NCI-H510A treated with DMSO at 0.1 percent for 48 hours (cell line): ENCODE data around the gene CSAD.
A peak's percentile ranks its signal among the peaks of the same experiment; 100 is the strongest.

Source experiments
- DNase-seq: peaks from one replicate; lab custom pipeline; 2025; lab: John Stamatoyannopoulos, UW

CSAD gene

DNA sequence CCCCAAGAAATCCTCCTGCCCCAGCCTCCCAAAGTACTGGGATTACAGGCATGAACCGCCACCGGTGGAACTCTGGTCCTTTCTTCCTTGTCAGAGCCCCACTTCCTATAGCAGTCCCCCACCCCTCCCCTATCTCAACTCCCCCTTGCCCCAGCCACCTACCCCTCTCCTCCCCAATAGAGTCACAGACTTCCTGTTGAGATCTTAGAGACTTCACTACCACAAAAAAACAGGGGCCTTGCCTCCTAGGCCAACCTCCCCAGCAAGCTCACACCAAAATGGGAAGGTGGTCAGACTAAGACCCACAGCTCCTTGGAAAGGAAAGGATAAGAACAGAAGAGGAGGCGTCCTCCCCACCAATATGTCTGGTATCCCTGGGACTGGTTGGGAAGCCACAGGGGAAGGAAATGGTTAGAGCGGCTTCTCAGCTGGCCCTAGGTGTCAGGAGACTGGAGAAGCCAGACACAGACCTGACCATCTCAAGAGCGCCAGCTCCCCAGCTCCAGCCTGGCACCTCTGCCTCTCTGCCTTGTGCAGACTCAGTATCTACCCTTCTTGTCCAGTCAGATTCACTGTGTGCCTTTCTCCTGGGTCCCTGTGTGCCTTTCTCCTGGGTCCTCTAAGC, 17.9 kb upstream of the CSAD start:
- DNase-seq, result no peak

DNA sequence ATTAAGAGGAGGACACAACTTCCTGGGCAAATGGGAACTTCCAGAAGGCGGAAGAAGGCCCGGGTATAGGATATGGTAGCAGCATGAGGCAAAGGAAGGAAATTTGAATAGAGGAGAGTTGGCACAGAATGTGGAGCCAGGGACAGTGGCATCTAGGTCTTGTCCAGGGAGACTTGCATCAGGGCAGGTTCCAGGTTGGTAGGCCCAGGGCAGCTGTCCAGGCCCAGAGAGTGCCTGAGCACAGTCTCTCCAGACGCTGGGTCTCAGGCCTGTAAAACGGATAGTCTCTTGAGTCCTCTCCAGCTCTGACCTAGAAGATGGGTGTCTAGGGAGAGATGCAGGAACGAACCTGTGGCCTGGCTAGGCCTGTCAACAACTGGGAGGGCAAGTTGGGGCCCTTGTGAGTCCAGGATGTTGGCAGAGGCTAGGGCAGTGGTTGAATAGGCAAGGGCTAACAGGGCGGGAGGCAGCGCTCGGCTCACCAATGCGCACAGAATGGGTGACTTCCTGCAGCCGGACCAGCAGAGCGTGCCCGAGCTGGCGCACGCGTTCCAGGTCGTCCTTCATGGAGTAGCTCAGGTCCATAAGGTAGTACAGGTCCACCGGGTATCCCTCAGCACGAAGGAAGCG, 16.4 kb upstream of the CSAD start:
- no peak for DNase-seq

GRCh38 chr12:53196486-53196885, 15.8 kb upstream of the CSAD start:
- no peak for DNase-seq

DNA sequence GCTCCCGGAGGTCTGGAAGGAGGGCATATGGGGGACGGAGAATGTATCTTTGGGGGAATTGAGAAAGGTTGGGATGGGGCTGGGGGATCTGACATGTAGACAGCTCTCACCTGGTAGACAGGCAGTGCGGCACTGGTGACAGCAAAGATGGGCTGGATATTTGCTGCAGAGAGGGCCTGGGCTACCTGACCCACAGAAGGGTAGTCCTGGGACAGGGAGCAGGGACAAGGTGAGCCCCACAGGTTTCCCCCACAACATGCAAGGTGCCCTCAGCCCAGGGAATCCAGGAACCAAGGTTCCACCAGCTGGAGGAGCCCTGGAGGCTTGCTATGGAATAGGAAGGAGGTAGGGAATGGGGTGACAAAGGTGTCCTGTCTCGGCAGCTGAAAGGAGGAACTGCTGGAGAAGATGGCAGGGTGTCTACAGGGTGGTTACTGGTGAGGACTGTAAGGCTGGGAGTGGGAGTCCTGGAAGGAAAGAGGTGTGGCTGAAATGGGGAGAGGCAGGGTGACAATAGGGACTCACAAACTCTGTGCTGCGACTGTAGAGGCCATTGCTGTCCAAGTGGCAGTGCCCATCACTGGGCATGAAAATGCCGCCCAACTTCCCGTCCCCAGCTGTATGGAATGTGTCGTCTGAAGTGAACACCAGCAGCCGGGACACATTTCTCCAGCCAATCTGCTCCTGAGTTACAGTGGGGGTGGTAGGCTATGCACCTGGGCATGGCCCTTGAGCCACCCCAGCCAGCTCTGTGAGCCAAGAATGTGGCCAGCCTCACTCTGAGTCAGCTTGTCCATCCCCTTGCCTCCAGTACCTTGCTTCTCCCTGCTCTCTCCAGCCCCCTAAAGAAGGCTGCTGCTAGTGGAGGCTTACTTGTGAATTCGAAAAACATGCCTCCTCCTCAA, 15.0 kb upstream of the CSAD start:
- no peak for DNase-seq

DNA sequence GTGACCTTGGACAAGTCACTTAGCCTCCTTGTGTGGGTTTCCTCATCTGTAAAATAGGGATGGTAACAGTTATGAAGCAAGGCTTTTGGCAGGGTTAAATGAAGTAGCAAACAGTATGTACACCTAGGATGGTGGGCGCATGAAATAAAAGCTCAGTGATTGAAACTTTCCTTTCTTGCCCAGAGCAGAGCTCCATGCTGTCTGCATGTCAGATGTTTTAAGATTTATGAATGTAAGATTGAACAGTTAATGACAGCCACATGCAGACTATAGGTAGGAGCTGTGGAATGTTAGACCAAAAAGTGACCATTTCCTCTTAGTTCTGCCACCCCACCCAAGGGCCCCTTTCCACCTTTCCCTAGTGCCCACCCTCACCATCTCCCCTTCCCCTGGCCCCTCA, 14.2 kb upstream of the CSAD start:
- no peak for DNase-seq

DNA sequence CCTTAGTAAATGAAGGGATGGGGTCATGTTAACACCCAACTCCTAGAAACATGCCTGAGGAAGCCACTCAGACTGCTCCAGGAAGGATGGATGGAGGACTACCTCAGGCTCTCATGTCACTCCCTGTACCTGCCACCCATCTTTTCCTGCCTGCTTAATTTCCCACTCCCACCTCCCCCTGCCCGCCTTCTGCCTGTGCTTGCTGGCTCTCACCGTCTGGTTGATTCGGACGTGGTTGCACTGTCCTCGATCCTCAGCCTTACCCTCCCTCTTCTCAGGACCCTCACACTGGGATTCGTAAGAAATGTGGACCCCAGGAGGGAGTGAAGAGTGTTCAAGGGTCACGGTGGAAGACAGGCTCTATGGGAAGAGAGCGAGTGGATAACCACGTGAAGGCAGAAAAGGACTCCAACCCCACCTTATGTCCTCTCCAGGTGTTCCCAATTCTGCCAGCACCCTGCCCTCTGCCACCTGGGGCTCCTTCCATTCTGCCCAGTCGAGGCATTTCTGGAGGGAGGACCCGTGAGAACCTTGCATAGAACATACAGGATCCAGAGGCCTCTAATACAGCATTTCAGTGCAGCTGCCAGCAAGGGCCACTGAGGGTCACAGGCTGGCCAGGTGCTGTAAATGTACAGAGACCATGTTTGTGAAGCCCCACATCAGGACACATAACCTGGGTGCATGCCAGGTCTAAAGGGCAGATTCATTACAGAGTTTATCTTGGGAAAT, 13.4 kb upstream of the CSAD start:
- no peak for DNase-seq

DNA sequence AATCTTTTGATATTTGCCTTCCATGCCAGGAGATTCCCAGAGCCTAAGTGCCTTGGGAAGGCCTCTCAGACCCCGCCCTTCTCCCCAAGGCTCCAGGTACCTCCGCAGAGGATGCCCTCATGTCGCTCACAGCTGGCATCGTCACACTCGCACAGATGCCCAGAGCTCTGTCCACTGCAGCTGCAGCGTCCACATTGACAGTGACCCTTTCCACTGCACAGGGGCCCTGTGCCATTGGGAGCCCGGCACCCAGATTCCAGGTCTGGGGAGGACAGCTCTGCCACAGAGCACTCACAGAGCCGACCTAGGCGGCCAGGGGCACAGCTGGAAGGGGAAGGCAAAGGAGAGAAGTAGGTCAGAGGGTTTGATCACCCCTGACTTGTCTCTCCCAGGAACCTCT, 12.3 kb upstream of the CSAD start:
- no peak for DNase-seq

DNA sequence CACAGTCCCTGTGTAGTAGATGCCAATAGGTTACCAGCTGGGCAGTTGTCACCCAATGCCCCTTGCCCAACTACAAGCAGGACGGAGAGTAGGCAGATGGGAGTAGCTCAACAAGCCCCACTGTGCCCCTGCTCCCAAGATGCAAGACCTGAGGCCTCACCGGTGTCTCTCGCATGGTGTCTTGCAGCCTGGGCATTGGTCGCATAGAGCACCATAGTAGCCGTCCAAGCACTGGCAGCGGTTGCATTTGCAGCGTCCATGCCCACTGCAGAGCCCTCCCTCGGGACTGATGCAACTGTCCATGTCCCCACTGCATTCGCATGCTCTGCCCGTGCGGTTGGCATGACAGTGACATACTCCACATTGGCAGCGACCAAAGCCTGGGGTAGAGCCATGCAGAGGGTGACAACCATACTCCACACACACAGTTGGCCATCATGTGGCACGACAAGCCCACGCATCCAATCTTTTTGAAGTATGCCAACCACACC, 11.9 kb upstream of the CSAD start:
- DNase-seq, result no peak

DNA sequence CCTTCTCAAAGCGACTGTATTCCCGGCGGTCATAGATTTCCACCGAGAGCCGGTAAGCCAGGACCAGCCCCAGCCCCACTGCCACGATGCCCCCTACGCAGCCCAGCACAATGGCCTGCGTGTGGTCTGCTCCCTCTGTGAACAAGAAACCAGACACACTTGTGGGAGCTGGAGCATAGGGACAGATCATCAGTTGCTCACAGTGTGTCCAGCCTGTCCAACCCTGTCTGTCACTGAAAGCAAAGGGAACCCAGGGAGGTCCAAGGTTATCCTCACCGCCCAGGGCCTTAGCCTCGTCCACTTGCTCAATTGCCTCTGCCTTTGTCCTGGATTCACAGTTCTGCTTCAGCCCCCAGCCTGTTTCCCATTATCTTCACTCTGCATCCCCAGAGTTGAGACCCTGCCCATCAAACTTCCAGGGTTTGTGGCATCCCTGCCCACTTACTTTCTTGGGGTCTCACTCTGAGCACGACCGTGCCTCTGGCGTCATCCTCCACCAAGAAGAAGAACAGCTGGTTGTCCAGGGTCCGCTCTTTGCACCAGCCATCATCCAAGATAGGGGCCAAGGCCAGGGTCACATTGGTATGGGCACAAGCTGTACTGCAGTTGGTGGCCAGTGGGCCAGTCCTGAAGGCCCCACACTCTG, 11.3 kb upstream of the CSAD start:
- no peak for DNase-seq

GRCh38 chr12:53191096-53191884, 10.6 kb upstream of the CSAD start:
- no peak for DNase-seq

- peak; percentile 55 for DNase-seq
These were observed 9.5 kb upstream of the CSAD start for GRCh38 chr12:53190108-53190729.

DNA sequence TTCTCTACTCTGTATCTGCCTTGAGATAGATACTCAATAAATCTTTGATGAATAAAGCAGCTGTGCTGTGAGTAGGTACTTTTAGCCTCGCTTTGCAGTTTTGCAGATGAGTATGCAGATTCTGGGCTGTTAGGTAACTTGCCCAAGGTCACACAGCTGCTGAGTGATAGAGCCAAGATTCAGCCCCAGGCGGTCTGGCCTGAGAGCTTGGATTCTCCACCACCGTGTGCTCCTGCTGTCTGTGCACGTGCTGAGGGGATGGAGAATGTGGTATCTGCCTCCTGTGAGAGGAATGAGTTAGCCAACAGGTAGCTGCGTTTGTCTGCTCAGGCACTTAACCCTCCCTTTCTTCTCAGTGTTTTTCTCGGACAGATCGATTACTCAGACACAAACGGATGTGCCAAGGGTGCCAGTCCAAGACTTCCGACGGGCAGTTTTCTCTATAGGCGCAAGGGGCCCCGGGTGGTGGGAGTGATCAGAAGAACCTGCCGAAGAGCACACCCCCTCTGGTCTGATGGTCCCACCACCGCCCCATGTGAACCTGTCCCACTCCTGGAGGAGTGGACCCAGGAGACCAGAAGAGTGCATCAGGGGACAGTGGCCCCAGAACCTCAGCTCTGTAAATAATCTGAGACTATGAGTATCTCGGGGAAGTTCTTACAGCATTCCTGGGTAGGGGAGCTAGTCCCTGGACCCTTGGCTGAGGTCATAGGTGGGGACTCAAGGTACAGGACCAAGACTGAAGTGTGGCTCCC, 6.6 kb upstream of the CSAD start:
- DNase-seq, result no peak

DNA sequence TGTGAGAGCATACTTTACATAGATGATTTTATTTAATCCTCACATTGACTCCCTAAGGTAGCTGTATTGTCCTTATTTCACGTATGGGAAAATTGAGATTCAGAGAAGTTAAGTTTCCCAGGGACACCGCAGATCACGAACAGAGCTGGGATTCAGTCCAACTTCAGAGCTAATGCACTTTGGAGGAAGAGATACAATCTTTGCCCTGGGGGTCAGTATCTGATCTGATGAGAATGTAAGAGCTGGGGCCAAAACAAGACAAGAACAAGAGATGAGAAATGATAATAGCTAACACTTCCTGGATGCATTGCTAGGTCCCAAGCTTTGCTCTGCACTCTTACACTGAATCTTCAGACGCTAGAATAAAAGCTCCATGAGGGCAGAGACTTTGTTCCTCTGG, 6.0 kb upstream of the CSAD start:
- no peak for DNase-seq

- DNase-seq, result no peak
These were observed 4.9 kb upstream of the CSAD start for GRCh38 chr12:53185582-53186153.

DNA sequence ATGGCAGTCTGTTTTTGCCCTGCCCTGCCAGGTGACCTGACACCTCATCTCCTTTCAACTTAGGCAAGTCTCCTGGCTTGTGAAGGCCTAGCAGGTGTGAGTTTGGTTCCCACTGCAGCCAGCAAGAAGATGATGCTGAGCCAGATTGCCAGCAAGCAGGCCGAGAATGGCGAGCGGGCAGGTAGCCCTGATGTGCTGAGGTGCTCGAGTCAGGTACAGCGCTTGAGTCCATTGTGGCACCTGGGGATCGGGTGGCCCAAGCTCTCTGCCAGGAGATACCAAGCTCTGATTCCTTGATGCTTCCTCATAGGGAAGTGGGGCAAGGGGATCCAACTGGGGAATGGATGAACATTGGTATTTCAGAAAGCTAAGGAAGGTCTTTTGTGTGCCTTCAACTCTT, 4.1 kb upstream of the CSAD start:
- no peak for DNase-seq

GRCh38 chr12:53182903-53183302, 2.2 kb upstream of the CSAD start:
- no peak for DNase-seq

DNA sequence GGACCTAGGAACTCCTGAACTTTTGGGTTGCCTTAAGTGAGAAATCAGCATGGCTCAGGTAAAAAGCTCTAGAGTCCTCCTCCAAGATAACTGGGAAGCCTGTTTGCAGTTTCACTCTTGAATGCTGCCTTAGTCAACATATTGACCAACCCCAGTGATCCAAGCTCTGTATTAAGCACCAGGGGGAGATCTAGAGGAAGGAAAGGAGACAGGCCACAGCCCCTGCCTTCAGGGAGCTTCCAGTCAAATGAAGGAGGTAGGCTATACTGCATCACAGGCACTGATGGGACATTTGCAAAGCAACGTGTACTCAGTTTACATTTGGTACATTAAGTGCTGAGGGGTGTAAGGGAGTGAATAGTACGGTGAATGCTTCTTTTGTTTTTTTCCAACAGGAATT, 1.2 kb upstream of the CSAD start:
- DNase-seq, result no peak

- DNase-seq, result peak; percentile 51
These were observed 363 bp upstream of the CSAD start for GRCh38 chr12:53180931-53181645.
